Hepatocyte (in vitro differentiated cells): ENCODE measurements around the gene ENOSF1. TPM values are rescaled to one million over a fixed set of nuclear protein-coding genes. Genes with fewer than 3 reads are reported as not detected.

Experiments
- DNase-seq: peaks from one replicate; pipeline ENCODE4 v3.0.0-alpha.2; 2016; ENCODE audit warnings: low spot score
- H2AFZ ChIP-seq: fragments of 200-600 bp; sonication (generic); 2 replicates; pipeline ENCODE4 v1.6.0; 2016; ENCODE audit warnings: antibody characterized with exemption, mild to moderate bottlenecking
- H3K27ac ChIP-seq: fragments of 200-600 bp; sonication (generic); 2 replicates; pipeline ENCODE4 v1.5.1; 2016; ENCODE audit warnings: mild to moderate bottlenecking
- H3K27me3 ChIP-seq: fragments of 200-600 bp; sonication (generic); 2 replicates; pipeline ENCODE4 v1.6.1; 2016
- H3K36me3 ChIP-seq: fragments of 200-600 bp; sonication (generic); replicated peaks from 2 replicates; pipeline ENCODE4 v1.5.1; 2016; ENCODE audit warnings: low read depth; ENCODE audit not compliant: insufficient read depth
- H3K4me1 ChIP-seq: fragments of 200-600 bp; sonication (generic); 2 replicates; pipeline ENCODE4 v1.5.1; 2016; ENCODE audit warnings: mild to moderate bottlenecking, moderate library complexity; ENCODE audit not compliant: insufficient read depth
- H3K4me2 ChIP-seq: fragments of 200-600 bp; sonication (generic); 2 replicates; pipeline ENCODE4 v1.6.0; 2016
- H3K4me3 ChIP-seq: fragments of 200-600 bp; sonication (generic); 2 replicates; pipeline ENCODE4 v1.5.1; 2016; ENCODE audit warnings: mild to moderate bottlenecking
- H3K79me2 ChIP-seq: fragments of 200-600 bp; sonication (generic); 2 replicates; pipeline ENCODE4 v1.6.0; 2017; ENCODE audit warnings: mild to moderate bottlenecking
- H3K9me2 ChIP-seq: fragments of 200-600 bp; sonication (generic); replicated peaks from 2 replicates; pipeline ENCODE4 v1.6.0; 2017; ENCODE audit warnings: mild to moderate bottlenecking; ENCODE audit not compliant: insufficient read depth
- H3K9me3 ChIP-seq: fragments of 200-600 bp; sonication (generic); 2 replicates; pipeline ENCODE4 v1.5.1; 2016; ENCODE audit warnings: low read depth, mild to moderate bottlenecking
- H4K20me1 ChIP-seq: fragments of 200-600 bp; sonication (generic); 2 replicates; pipeline ENCODE4 v1.6.0; 2016; ENCODE audit warnings: mild to moderate bottlenecking; ENCODE audit not compliant: insufficient read depth, poor library complexity, severe bottlenecking
- CTCF ChIP-seq: fragments of 200-600 bp; sonication (generic); IDR thresholded peaks from 2 replicates; pipeline ENCODE4 v1.5.1; 2016; ENCODE audit warnings: antibody characterized with exemption, mild to moderate bottlenecking; ENCODE audit not compliant: poor library complexity
- EZH2 ChIP-seq: fragments of 200-600 bp; sonication (generic); IDR thresholded peaks from 2 replicates; pipeline ENCODE4 v1.6.1; 2016; ENCODE audit warnings: antibody characterized with exemption, mild to moderate bottlenecking, borderline replicate concordance
- EZH2phosphoT487 ChIP-seq: fragments of 200-600 bp; sonication (generic); IDR thresholded peaks from one replicate; pipeline ENCODE4 v1.6.1; 2018; ENCODE audit warnings: antibody characterized with exemption, mild to moderate bottlenecking, low read depth, moderate library complexity; ENCODE audit not compliant: unreplicated experiment, severe bottlenecking
- WGBS: methylation state at CpG from one replicate; pipeline ENCODE4 v1.1.6; 2016; ENCODE audit warnings: low lambda C conversion rate; ENCODE audit errors: missing lambda C conversion rate; 5-methylcytosine and 5-hydroxymethylcytosine counted together
- polyA plus RNA-seq: library from polyadenylated mRNA; unstranded; fragments of >200 nt; fragmentation: Nextera tagmentation; extraction: Ambion mirVana; gene quantifications from 2 replicates; pipeline ENCODE4 v1.2.1, GENCODE V29; 2016
- total RNA-seq: library from RNA; depleted of rRNA; stranded (reverse); fragments of >200 nt; gene quantifications from 2 replicates; pipeline ENCODE4 v1.2.3, GENCODE V29; 2014

ENOSF1 gene
- total and polyA plus RNA-seq, 2 experiments from 2014 or later: 41.6 to 44.5 TPM

GRCh38 chr18:692824-693223 lies 19.6 kb downstream of the ENOSF1 start:
- Histone ChIP-seq H3K4me1 (no peaks in the 10 kb centered on the region), H3K9me3 (no peaks in the 10 kb centered on the region), H3K27ac (no peak overlapping the region), H3K27me3 (no peaks in the 10 kb centered on the region), H3K4me3 (no peak overlapping the region), H3K36me3 (no peaks in the 10 kb centered on the region), H4K20me1 (no peaks in the 10 kb centered on the region), H3K9me2 (no peaks in the 10 kb centered on the region), H3K4me2 (no peak overlapping the region), H3K79me2 (peaks cover 14% of the 10 kb centered on the region), H2AFZ (no peak overlapping the region)
- DNase-seq: no peak
- WGBS: 89% methylated on average over 6 of the region's 6 CpGs
- TF ChIP-seq CTCF: no peak
- no peak for TF ChIP-seq EZH2phosphoT487

DNA sequence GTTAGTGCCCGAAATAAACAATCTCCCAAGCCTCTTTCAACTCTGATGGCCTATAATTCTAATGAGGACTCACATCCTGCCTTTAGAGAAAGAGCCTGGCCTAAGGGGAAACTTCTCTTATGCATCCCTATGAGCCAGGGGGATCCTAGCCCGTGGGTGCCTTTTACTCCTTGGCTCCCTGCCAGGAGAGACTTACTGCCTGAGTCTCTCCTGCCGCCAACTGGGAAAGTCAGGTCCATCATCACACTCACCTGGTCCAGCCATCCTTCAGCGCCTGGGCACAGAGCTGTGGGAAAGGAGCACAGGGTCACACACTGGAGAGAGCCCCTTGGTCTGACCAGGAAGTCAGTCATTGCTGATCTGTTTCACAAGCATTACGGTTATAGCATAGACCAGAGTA lies 24.1 kb downstream of the ENOSF1 start:
- Histone ChIP-seq H3K9me2 (no peaks in the 10 kb centered on the region), H3K79me2 (no peaks in the 10 kb centered on the region), H3K27ac (no peak overlapping the region), H4K20me1 (no peaks in the 10 kb centered on the region), H3K4me1 (peaks cover 13% of the 10 kb centered on the region), H3K4me2 (no peak overlapping the region), H3K9me3 (no peaks in the 10 kb centered on the region), H3K36me3 (no peaks in the 10 kb centered on the region), H3K4me3 (no peak overlapping the region), H3K27me3 (no peaks in the 10 kb centered on the region), H2AFZ (no peak overlapping the region)
- no peak for TF ChIP-seq CTCF
- DNase-seq: no peak
- WGBS: 76% methylated on average over 5 of the region's 5 CpGs

DNA sequence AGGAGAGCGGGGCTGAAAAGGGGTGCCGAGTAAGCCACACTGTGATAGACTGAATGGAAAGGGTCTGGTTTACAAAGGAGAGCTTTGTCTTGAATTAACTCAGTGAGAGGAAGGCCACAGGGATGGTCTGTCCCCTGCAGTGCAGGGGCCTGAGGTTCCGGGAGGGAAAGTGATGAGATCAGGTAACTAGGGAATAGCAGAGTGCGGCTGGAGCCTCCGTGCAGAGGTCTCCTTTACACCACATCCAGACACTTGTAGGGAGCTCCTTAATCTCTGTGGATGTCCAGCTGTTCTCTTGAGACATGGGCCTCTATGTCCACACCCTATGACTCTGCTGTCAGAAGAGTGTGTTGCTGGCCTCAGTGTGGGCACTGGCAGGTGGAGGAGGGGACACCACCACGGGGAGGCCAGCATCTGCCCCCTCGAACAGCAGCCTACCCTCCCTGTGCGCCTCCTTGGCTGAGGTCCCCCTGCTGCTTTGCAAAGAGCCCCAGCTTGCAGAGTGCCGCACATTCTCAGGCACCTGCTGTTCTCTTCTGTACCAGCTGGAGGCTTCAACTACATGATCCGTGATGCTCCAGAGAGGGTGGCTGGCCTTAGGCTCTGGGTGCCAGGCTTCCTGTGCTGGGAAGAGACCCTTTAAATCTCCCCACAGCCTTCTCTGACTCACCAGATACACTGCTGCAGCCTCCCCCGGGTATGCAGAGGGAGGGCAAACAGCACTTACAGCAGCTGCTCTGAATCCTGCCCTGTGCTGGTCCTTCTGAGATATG lies 25.9 kb downstream of the ENOSF1 start:
- no peak for TF ChIP-seq EZH2
- TF ChIP-seq CTCF: no peak
- no peak for TF ChIP-seq EZH2phosphoT487
- no peaks in the 10 kb centered on the region for H3K79me2 ChIP-seq
- H3K36me3 ChIP-seq: no peaks in the 10 kb centered on the region
- H3K9me2 ChIP-seq: no peaks in the 10 kb centered on the region
- no peaks in the 10 kb centered on the region for H3K27me3 ChIP-seq
- no peak overlapping the region for H3K4me2 ChIP-seq
- 77% methylated on average over 11 of the region's 11 CpGs for WGBS
- no peak for DNase-seq
- no peak overlapping the region for H2AFZ ChIP-seq
- no peaks in the 10 kb centered on the region for H3K9me3 ChIP-seq
- H3K4me3 ChIP-seq: no peak overlapping the region
- H4K20me1 ChIP-seq: no peaks in the 10 kb centered on the region
- peak overlapping the region; percentile 92 for H3K27ac ChIP-seq
- H3K4me1 ChIP-seq: peaks cover 15% of the 10 kb centered on the region
